ENCODE data around the gene POU5F1.

GRCh38 chr6:31152781-31153180 is 17.7 kb downstream of the POU5F1 start:
- TF ChIP-seq ZNF766 (CRISPR knock-in tag; conservative IDR thresholded peaks at IDR 0.05), result no peak
- no peak for TF ChIP-seq CTCF (IDR thresholded peaks at IDR 0.05 in 2 of 3, conservative IDR thresholded peaks at IDR 0.05 in 1 of 3; ENCODE audit: insufficient read depth in 2 of 3, low read depth in 1 of 3, low read length in 3 of 3)
- no peak for TF ChIP-seq EP300 (IDR thresholded peaks at IDR 0.05; ENCODE audit: low read length)
- no peak for TF ChIP-seq POLR2A (conservative IDR thresholded peaks at IDR 0.05)
- no peak for TF ChIP-seq FOXA1 (IDR thresholded peaks at IDR 0.05; ENCODE audit: borderline replicate concordance)
- TF ChIP-seq JUND (IDR thresholded peaks at IDR 0.05; ENCODE audit: borderline replicate concordance, low read depth, low read length), result no peak
- no peak for TF ChIP-seq JUND (tag; IDR thresholded peaks at IDR 0.05; ENCODE audit: borderline replicate concordance, low read depth, low read length)
- no peak for TF ChIP-seq E2F4 (CRISPR knock-in tag; IDR thresholded peaks at IDR 0.05; ENCODE audit: low read depth)
- no peak for TF ChIP-seq NR1H2 (CRISPR knock-in tag; IDR thresholded peaks at IDR 0.05)
